ENCODE measurements around the gene ERICH6B. TPM values are rescaled to one million over a fixed set of nuclear protein-coding genes. Genes with fewer than 3 reads are reported as not detected.

The ERICH6B gene
- total and polyA plus RNA-seq, 2 experiments from 2014 or later: not detected

DNA sequence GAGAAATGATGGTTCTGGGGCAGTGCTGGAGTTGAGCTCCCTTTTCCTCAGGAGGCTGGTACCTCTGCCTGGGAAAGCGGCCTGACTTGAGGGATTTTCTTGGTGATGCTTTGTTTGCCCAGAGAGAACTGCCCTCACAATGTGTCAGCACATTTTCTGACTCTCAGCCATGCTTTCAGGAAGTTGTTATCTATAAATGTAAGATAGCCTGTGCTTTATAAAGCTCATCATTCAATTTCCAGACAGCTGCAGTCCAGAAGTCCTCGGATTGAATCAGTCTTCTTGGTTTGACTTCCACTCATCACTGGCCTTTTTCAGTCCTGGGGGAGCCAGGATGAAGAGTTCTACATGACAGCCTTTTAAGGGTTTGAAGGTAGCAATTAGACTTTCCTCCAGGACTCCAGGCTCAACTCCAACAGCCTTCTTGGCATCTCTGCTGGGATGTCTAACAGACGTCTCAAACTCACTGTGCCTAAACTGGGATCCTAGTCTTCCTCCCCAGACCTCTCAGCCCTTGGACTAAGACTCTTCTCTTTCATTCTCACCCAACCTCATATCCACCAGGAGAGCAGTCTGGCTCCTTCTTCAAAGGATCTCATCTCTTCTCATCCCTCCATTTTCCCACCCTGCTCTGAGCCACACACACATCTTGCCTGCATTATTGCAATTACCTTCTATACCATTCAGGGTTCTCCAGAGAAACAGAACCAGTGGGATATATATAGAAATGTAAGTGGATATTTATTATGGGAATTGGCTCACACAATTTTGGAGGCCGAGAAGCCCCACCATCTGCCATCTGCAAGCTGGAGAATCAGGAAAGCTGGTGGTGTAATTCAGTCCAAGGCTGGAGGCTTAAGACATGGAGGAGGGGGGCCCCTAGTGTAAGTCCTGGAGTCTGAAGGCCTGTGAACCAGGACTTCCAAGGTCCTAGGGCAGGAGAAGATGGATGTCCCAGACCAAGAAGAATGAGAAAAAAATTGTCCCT, 13.1 kb downstream of the ERICH6B start:
- no peak overlapping the region for H2AFZ ChIP-seq
- no peaks in the 10 kb centered on the region for H3K36me3 ChIP-seq (ENCODE audit: insufficient read depth)
- 0 out of 2 replicates have a peak, but pooled peaks cover 5% of the 10 kb centered on the region for H3K9me2 ChIP-seq (ENCODE audit: insufficient read depth)
- H3K27ac Mint-ChIP-seq: no peak overlapping the region
- no peaks in the 10 kb centered on the region for H3F3A ChIP-seq (replicated peaks; ENCODE audit: low read depth)
- no peak overlapping the region for H3K27ac ChIP-seq (ENCODE audit: low read depth)
- TF ChIP-seq EZH2 (IDR thresholded peaks at IDR 0.05; ENCODE audit: low read depth, unreplicated experiment) (no peak), CREB1 (CRISPR knock-in tag; IDR thresholded peaks at IDR 0.05; ENCODE audit: low read depth) (no peak), NANOG (IDR thresholded peaks at IDR 0.05; ENCODE audit: borderline replicate concordance) (no peak), ZNF114 (CRISPR knock-in tag; IDR thresholded peaks at IDR 0.05) (no peak), EZH2phosphoT487 (IDR thresholded peaks at IDR 0.05; ENCODE audit: unreplicated experiment) (no peak), POLR2AphosphoS5 (IDR thresholded peaks at IDR 0.05; ENCODE audit: low read depth) (no peak), ZNF331 (CRISPR knock-in tag; IDR thresholded peaks at IDR 0.05; ENCODE audit: low read depth) (no peak), CTCF (conservative IDR thresholded peaks at IDR 0.05; ENCODE audit: low read depth in 2 of 2) (no peak), STAT1 (IDR thresholded peaks at IDR 0.05; ENCODE audit: unreplicated experiment) (no peak), JUNB (IDR thresholded peaks at IDR 0.05; ENCODE audit: unreplicated experiment) (no peak)
- TF ChIP-seq, protein P1, sequence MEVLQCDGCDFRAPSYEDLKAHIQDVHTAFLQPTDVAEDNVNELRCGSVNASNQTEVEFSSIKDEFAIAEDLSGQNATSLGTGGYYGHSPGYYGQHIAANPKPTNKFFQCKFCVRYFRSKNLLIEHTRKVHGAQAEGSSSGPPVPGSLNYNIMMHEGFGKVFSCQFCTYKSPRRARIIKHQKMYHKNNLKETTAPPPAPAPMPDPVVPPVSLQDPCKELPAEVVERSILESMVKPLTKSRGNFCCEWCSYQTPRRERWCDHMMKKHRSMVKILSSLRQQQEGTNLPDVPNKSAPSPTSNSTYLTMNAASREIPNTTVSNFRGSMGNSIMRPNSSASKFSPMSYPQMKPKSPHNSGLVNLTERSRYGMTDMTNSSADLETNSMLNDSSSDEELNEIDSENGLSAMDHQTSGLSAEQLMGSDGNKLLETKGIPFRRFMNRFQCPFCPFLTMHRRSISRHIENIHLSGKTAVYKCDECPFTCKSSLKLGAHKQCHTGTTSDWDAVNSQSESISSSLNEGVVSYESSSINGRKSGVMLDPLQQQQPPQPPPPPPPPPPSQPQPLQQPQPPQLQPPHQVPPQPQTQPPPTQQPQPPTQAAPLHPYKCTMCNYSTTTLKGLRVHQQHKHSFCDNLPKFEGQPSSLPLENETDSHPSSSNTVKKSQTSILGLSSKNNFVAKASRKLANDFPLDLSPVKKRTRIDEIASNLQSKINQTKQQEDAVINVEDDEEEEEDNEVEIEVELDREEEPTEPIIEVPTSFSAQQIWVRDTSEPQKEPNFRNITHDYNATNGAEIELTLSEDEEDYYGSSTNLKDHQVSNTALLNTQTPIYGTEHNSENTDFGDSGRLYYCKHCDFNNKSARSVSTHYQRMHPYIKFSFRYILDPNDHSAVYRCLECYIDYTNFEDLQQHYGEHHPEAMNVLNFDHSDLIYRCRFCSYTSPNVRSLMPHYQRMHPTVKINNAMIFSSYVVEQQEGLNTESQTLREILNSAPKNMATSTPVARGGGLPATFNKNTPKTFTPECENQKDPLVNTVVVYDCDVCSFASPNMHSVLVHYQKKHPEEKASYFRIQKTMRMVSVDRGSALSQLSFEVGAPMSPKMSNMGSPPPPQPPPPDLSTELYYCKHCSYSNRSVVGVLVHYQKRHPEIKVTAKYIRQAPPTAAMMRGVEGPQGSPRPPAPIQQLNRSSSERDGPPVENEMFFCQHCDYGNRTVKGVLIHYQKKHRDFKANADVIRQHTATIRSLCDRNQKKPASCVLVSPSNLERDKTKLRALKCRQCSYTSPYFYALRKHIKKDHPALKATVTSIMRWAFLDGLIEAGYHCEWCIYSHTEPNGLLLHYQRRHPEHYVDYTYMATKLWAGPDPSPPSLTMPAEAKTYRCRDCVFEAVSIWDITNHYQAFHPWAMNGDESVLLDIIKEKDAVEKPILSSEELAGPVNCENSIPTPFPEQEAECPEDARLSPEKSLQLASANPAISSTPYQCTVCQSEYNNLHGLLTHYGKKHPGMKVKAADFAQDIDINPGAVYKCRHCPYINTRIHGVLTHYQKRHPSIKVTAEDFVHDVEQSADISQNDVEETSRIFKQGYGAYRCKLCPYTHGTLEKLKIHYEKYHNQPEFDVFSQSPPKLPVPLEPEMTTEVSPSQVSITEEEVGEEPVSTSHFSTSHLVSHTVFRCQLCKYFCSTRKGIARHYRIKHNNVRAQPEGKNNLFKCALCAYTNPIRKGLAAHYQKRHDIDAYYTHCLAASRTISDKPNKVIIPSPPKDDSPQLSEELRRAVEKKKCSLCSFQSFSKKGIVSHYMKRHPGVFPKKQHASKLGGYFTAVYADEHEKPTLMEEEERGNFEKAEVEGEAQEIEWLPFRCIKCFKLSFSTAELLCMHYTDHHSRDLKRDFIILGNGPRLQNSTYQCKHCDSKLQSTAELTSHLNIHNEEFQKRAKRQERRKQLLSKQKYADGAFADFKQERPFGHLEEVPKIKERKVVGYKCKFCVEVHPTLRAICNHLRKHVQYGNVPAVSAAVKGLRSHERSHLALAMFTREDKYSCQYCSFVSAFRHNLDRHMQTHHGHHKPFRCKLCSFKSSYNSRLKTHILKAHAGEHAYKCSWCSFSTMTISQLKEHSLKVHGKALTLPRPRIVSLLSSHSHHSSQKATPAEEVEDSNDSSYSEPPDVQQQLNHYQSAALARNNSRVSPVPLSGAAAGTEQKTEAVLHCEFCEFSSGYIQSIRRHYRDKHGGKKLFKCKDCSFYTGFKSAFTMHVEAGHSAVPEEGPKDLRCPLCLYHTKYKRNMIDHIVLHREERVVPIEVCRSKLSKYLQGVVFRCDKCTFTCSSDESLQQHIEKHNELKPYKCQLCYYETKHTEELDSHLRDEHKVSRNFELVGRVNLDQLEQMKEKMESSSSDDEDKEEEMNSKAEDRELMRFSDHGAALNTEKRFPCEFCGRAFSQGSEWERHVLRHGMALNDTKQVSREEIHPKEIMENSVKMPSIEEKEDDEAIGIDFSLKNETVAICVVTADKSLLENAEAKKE (CRISPR knock-in tag; IDR thresholded peaks at IDR 0.05): no peak
- TF ChIP-seq, protein P2, sequence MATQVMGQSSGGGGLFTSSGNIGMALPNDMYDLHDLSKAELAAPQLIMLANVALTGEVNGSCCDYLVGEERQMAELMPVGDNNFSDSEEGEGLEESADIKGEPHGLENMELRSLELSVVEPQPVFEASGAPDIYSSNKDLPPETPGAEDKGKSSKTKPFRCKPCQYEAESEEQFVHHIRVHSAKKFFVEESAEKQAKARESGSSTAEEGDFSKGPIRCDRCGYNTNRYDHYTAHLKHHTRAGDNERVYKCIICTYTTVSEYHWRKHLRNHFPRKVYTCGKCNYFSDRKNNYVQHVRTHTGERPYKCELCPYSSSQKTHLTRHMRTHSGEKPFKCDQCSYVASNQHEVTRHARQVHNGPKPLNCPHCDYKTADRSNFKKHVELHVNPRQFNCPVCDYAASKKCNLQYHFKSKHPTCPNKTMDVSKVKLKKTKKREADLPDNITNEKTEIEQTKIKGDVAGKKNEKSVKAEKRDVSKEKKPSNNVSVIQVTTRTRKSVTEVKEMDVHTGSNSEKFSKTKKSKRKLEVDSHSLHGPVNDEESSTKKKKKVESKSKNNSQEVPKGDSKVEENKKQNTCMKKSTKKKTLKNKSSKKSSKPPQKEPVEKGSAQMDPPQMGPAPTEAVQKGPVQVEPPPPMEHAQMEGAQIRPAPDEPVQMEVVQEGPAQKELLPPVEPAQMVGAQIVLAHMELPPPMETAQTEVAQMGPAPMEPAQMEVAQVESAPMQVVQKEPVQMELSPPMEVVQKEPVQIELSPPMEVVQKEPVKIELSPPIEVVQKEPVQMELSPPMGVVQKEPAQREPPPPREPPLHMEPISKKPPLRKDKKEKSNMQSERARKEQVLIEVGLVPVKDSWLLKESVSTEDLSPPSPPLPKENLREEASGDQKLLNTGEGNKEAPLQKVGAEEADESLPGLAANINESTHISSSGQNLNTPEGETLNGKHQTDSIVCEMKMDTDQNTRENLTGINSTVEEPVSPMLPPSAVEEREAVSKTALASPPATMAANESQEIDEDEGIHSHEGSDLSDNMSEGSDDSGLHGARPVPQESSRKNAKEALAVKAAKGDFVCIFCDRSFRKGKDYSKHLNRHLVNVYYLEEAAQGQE (IDR thresholded peaks at IDR 0.05; ENCODE audit: unreplicated experiment): no peak
- TF ChIP-seq, protein P3, sequence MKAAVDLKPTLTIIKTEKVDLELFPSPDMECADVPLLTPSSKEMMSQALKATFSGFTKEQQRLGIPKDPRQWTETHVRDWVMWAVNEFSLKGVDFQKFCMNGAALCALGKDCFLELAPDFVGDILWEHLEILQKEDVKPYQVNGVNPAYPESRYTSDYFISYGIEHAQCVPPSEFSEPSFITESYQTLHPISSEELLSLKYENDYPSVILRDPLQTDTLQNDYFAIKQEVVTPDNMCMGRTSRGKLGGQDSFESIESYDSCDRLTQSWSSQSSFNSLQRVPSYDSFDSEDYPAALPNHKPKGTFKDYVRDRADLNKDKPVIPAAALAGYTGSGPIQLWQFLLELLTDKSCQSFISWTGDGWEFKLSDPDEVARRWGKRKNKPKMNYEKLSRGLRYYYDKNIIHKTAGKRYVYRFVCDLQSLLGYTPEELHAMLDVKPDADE (IDR thresholded peaks at IDR 0.05): no peak
- ATAC-seq (no peak), DNase-seq (ENCODE audit: low spot score) (no peak)
- H3K27me3 Mint-ChIP-seq (ENCODE audit: insufficient read depth, low read depth, poor library complexity): peaks cover 7% of the 10 kb centered on the region
- no peak overlapping the region for H3K4me2 ChIP-seq
- no peaks in the 10 kb centered on the region for H3K79me2 ChIP-seq (replicated peaks; ENCODE audit: insufficient read depth)
- no peaks in the 10 kb centered on the region for H3K36me3 Mint-ChIP-seq (ENCODE audit: low read depth)
- H3K9me3 Mint-ChIP-seq: peaks cover 4% of the 10 kb centered on the region
- no peaks in the 10 kb centered on the region for H3K4me1 Mint-ChIP-seq
- no peak overlapping the region for H3K4me3 Mint-ChIP-seq
- no peak overlapping the region for H3K4me3 ChIP-seq
- H3K4me1 ChIP-seq (ENCODE audit: insufficient read depth): no peaks in the 10 kb centered on the region
- no peaks in the 10 kb centered on the region for H4K20me1 ChIP-seq (replicated peaks; ENCODE audit: insufficient read depth)
- no peaks in the 10 kb centered on the region for H3K27me3 ChIP-seq (ENCODE audit: insufficient read depth)
